ENCODE results near the gene FNDC10.
"Not testable (repeated sequence)": the region's sequence is repeated elsewhere in the genome, so short reads cannot be mapped to it uniquely, and the experiment has no call there.

The FNDC10 gene

GRCh38 chr1:1567152-1567875 lies 32.6 kb downstream of the FNDC10 start:
- DNase-seq (ENCODE audit: low read depth in 2 of 2) = no peak

DNA sequence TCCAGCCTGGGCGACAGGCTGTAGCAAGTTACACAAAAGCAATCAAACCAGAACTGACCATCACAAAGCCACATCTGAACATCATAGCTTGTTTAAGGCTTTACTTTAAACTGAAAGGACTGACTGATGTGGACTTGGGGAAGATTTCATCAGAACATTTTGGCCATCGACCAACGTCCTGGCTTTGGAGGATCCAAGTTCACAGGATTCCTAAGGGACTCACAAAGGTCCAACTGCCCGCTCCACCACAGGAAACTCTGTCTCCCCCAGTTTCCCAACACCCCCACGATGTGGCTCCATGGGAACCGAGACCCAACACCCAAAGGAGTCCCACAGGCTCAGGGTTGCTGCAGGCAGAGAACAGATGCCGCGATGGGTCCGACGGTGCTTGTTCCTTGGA lies 34.6 kb downstream of the FNDC10 start:
- no peak for DNase-seq (ENCODE audit: low read depth in 2 of 2)

DNA sequence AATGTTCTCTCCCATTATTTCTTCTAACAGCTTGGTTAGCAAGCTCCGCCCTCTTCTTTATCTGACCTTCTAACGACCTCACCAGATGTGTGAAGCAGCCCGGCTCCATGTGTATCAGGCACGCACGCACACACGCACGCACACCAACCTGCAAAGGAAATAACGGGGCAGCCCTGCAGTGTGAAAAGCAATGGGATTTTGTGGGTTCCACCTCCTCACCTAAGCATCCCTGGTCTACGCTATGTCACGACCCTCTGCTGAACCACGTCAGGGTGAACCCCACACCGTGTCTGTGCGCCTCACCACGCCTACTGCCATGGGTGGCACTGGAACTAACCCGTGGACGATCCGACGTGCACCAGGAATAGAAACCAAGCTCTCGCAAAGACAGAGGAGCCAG lies 35.7 kb downstream of the FNDC10 start:
- no peak for DNase-seq (ENCODE audit: low read depth in 2 of 2)

- no peak for DNase-seq (ENCODE audit: low read depth in 2 of 2)
Observed at GRCh38 chr1:1563688-1564087, 36.2 kb downstream of the FNDC10 start.

DNA sequence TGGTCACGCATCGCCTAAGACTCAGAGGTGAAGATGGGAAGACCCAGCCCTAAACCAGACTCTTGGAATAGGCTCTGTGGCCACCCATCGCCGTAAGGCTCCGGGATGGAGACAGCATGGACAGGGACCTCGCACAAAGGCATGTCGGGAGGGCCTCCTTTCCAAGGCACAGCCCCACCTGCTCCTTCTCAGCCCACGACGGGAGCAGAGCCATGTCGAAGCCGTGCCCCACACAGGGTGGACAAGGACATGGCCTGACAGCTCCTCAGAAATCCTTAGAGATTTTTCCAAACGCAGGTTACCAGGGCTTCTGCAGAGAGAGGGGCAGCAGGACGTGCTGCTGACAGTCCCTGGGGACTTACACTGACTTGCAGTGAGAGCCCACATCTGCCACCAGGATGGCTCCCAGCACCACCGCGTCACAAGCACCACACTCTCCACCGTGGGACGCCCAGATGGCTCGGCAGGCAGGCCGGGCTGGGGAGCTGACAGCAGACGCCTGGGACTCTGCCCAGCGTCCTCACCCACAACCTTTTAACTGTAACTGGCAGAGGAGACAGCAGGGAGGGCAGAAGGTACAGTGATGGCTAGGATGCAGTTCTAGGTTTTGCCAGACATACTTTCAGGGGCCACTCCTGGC lies 37.3 kb downstream of the FNDC10 start:
- no peak for DNase-seq (ENCODE audit: low read depth in 2 of 2)

GRCh38 chr1:1561801-1562470 lies 38.0 kb downstream of the FNDC10 start:
- no peak for DNase-seq (ENCODE audit: low read depth in 2 of 2)

DNA sequence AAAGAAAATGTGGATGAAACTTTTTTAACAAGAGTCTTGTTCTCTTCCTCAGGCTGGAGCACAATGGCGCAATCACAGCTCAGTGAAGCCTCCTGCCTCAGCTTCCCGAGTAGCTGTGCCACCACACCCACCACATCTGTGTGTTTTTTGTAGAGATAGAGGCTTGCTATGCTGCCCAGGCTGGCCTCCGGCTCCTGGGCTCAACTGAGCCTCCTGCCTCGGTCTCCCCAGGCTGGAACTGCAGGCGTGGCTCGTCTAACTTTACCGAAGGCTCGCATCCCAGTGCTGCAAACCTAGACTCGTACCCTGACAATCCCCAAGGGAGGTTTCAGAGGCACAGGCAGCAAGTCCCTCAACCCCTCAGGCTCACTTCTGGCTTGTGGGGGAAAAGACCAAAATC lies 39.8 kb downstream of the FNDC10 start:
- no peak for DNase-seq (ENCODE audit: low read depth in 2 of 2)

GRCh38 chr1:1559066-1559465 lies 40.9 kb downstream of the FNDC10 start:
- DNase-seq (ENCODE audit: low read depth in 2 of 2) = no peak

DNA sequence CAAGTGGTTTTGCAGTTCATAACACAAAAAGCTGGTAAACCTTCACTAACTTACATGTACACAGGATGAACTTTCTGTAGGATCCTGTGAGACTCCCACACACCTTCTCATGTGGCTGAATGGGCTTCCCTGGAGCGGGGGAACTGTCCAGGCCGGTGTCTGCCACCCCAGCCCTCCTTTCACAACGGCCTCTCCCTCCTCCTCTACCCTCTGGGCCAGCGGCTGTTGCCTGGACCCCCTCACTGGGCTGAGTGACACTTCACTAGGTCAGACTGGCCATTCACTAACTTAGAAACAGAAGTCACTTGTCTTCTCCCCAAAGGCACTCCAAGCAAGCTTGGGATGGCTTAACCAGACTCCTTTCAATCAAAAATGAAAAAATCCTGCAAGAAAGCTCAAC lies 41.3 kb downstream of the FNDC10 start:
- no peak for DNase-seq (ENCODE audit: low read depth in 2 of 2)

DNA sequence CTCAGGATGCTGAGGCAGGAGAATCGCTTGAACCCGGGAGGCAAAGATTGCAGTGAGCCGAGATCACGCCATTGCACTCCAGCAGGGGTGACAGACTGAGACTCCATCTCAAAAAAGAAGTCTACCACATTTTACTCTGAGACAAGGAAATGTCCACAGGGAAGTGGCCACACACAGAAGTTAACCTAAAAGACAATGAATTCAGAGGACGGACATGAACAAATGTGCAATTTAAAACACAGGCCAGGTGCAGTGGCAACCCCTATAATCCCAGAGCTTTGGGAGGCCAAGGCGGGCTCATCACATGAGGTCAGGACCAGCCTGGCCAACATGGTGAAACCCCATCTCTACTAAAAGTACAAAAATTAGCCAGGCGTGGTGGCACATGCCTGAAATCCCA lies 42.2 kb downstream of the FNDC10 start:
- not testable (repeated sequence) for DNase-seq (ENCODE audit: low read depth in 2 of 2)

DNA sequence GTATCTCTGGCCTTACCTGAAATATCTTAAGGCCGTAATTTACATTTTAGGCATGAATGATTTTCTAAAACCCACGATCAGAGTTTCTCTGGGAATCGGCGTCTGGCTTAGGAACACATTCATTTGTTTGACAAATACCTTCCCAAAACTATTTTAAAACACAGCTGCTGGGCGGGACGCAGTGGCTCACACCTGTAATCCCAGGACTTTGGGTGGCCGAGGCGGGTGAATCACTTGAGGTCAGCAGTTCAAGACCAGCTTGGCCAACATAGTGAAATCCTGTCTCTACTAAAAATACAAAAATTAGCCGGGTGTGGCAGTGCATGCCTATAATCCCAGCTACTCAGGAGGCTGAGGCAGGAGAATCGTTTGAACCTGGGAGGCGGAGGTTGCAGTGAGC lies 43.0 kb downstream of the FNDC10 start:
- DNase-seq (ENCODE audit: low read depth in 2 of 2) = not testable (repeated sequence)

DNA sequence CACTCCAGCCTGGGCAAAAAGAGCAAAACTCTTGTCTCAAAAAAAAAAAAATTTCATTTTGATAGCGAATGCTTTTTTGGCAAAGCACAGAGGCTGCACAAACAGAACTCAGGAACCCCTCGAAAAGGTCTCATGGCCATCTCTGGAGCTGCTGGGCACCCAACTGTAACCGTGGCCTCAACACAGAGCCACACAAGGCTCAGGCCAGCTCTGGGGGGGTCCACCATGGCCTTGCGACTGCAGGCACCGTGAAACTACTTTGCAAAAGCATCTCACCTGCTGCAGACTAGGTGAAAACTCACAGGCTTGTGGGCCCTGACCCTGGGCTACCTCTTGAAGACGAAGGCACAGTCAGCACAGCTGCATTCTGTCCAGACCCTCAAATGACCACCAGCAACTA lies 43.4 kb downstream of the FNDC10 start:
- DNase-seq (ENCODE audit: low read depth in 2 of 2) = no peak

DNA sequence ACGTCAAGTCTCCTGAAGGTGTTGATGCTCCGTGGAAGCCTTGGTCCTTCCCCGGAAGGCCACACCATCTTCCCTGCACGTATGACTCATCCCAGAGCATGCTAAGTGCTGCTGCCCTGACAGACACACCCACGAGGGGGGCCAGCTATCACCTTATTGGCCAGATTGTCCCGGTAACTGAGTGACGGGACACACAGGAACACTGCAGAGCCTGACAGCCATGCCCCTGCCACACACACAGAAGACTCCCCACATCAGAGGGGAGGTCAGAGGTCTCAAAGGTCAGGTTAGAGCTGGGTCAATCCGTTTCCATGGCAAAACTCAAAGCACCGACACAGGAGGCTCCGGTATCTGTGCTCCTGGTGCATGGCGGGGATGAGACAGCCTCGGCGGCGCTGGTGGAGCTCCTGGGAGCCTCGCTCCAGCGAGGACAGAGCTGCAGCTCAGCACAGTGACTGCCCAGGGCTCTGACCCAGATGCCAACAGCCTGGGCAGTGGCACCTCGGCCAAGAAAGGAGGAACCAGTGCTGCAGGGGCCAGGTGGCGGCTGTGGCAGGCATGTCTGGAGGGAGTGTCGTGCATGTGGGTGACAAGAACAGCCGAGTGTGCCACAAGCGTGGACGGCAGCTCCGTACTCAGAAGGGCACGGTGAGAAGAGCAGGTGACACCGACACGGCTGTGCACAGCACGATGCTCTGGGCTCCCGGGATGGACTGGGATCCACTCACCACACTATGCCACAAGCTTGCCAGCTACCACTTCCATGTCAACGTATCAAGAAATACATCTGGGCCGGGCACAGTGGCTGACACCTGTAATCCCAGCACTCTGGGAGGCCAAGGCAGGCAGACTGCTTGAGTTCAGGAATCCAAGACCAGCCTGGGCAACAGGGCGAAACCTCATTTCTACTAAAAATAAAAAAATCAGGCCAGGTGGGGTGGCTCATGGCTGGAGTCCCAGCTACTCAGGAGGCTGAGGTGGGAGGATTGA lies 44.7 kb downstream of the FNDC10 start:
- no peak for DNase-seq (ENCODE audit: low read depth in 2 of 2)

DNA sequence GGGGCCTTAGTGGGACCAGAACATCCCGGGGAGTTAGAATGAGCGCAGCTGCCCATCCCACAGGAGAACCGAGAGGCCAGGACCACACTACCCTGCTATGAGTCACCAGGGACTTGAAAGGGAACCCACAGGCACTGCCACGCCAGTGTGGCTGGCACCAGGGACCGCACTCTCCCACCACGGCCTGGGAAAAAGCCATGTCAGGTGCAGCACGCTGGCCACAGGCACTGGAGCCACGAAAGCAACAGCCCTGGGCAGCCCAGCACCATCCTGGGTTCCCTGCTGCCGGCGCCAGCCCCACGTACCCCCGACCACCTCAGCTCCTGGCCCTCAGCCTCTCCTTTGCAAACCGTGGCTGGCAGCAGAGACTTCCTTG lies 45.4 kb downstream of the FNDC10 start:
- DNase-seq (ENCODE audit: low read depth in 2 of 2) = no peak

- DNase-seq (ENCODE audit: low read depth in 2 of 2) = no peak
Observed at GRCh38 chr1:1553821-1554494, 46.0 kb downstream of the FNDC10 start.

- DNase-seq (ENCODE audit: low read depth in 2 of 2) = no peak
Observed at GRCh38 chr1:1552263-1552639, 47.7 kb downstream of the FNDC10 start.

DNA sequence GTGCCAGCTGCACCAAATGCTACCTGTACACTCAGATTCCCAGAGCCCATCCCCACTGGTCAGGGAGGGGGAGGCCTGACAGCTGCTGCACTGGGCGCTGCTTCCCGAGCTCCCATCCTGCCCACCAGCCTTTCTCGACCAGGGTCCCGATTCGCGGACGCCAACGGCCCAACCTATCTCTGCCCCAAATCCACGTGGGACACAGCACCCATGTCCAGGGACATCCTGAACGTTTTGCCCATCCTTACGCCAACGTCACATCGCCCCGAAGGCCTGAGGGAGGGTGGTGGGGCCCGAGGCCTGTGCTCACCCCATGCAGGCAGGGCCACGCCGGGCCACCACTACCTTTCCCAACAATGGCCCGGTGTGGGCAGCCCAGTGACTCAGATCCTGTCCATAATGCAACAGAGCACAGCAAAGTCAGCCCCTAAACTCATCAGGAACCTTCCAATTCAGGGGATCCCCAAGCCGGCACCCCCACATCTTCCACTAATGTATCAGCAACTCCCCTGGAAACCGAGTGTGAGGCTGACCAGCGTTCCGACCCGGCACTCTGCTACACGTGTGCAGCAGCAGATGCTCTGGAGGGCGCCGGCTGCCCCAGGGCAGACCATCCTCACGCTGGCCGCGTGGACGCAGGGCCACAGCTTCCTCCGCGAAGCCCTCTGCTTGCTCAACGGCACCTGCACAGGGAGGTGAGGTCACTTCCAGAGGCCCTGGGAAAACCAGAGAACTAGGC lies 48.2 kb downstream of the FNDC10 start:
- no peak for DNase-seq (ENCODE audit: low read depth in 2 of 2)

- DNase-seq (ENCODE audit: low read depth in 2 of 2) = no peak
Observed at GRCh38 chr1:1550591-1551432, 49.1 kb downstream of the FNDC10 start.

GRCh38 chr1:1550087-1550486 lies 49.8 kb downstream of the FNDC10 start:
- no peak for DNase-seq (ENCODE audit: low read depth in 2 of 2)

GRCh38 chr1:1548591-1548990 lies 51.3 kb downstream of the FNDC10 start:
- DNase-seq (ENCODE audit: low read depth in 2 of 2) = no peak

All from stimulated activated CD8-positive, alpha-beta memory T cell treated with anti-CD3 and anti-CD28 coated beads, Interleukin-2, amount 100 ng/mL, for 48 hours (primary cell).